Measurements from ENCODE around the gene TIGD3. TPM values are rescaled to one million over a fixed set of nuclear protein-coding genes. Genes with fewer than 3 reads are reported as not detected.
"Not testable (repeated sequence)": the region's sequence is repeated elsewhere in the genome, so short reads cannot be mapped to it uniquely, and the experiment has no call there.

TIGD3 gene
- total and polyA plus RNA-seq, 2 of the 13 experiments (the other 11 are each of a cell fraction or from before 2014, with no cell fraction given), result 0.49 to 4.9 TPM

- peak overlapping the region; percentile 74; the same call in 1 of the 2 replicates for H3K4me2 ChIP-seq (ENCODE audit: low read depth, low read length)
- 61% methylated on average over 7 of the region's 7 CpGs for WGBS (ENCODE audit: low lambda C conversion rate)
- no peak for FAIRE-seq
- 0 out of 6 replicates have a peak overlapping the region, but pooled peaks of 1 of the 3 experiments have one; percentile 41 for H3K4me3 ChIP-seq (replicated peaks in 1 of 3; ENCODE audit: insufficient read depth in 1 of 3, low read depth in 2 of 3, low read length in 3 of 3)
- no peaks in the 10 kb centered on the region; a peak in 1 of 5 replicates for H3K27me3 ChIP-seq (ENCODE audit: control insufficient read depth in 1 of 2, insufficient read depth in 2 of 2, low read length in 2 of 2)
- H3K9me3 ChIP-seq (ENCODE audit: low read length), result no peaks in the 10 kb centered on the region
- DNase-seq (ENCODE audit: low spot score), result no peak
- ATAC-seq, result no peak
- TF ChIP-seq SP2 (CRISPR knock-in tag; IDR thresholded peaks at IDR 0.05) (no peak), ZNF121 (CRISPR knock-in tag; IDR thresholded peaks at IDR 0.05) (peak; percentile 42), YY1 (IDR thresholded peaks at IDR 0.05; ENCODE audit: insufficient read depth, insufficient replicate concordance, low read depth, low read length) (no peak)
- no peak overlapping the region for H3K27ac ChIP-seq (ENCODE audit: extremely low read length, insufficient read depth, low read length)
- in situ Hi-C loops (cut with HindIII; ENCODE audit: extremely low pct_ligation_motif_present, low pct_unique_long_range_greater_than_20kb) (no loop called here), intact Hi-C loops (cut with micrococcal nuclease; ENCODE audit: unreplicated experiment) (loop anchor here (1.0 kb wide), 2 partner anchors 15 to 55 kb away; no protein-coding TSS in a partner anchor)
- BruUV-seq (replicated peaks), result no TSS peak
- H4K20me1 ChIP-seq (ENCODE audit: insufficient read depth, low read length), result no peaks in the 10 kb centered on the region
- no peaks in the 10 kb centered on the region for H3K36me3 ChIP-seq (replicated peaks in 1 of 2; ENCODE audit: control insufficient read depth in 1 of 2, insufficient read depth in 2 of 2, low read length in 2 of 2)
- POLR2A ChIA-PET, result interaction anchor here (0.6 to 7.3 kb wide), 8 partner anchors 10 to 170 kb away, joined by 3 to 87 read pairs (median 4); partner anchors contain the start of genes CDC42EP2 and POLA2
- CTCF ChIA-PET (ENCODE audit: low intra/inter-chr PET ratio, low total read pairs), result interaction anchor here (1.0 to 2.6 kb wide), 3 partner anchors 14 to 56 kb away, joined by 3 to 53 read pairs (median 10); partner anchors contain the start of gene CDC42EP2
- H3K79me2 ChIP-seq (ENCODE audit: insufficient read depth, low read length), result peaks cover 19% of the 10 kb centered on the region
- H3K9ac ChIP-seq (ENCODE audit: insufficient read depth, low read depth, low read length), result no peak overlapping the region
- H3K4me1 ChIP-seq (ENCODE audit: insufficient read depth, low read length), result peaks cover 25% of the 10 kb centered on the region
- H2AFZ ChIP-seq (ENCODE audit: low read length), result no peak overlapping the region
These were observed 24.0 kb upstream of the TIGD3 start for GRCh38 chr11:65330544-65330943.

GRCh38 chr11:65332591-65332990 lies 22.0 kb upstream of the TIGD3 start:
- H2AFZ ChIP-seq (ENCODE audit: low read length); intact Hi-C loops (cut with micrococcal nuclease; ENCODE audit: unreplicated experiment); DNase-seq (ENCODE audit: low spot score); in situ Hi-C loops (cut with HindIII; ENCODE audit: extremely low pct_ligation_motif_present, low pct_unique_long_range_greater_than_20kb); H3K36me3 ChIP-seq (replicated peaks in 1 of 2; ENCODE audit: control insufficient read depth in 1 of 2, insufficient read depth in 2 of 2, low read length in 2 of 2); H3K27ac ChIP-seq (ENCODE audit: extremely low read length, insufficient read depth, low read length); H3K27me3 ChIP-seq (ENCODE audit: control insufficient read depth in 1 of 2, insufficient read depth in 2 of 2, low read length in 2 of 2); H3K4me2 ChIP-seq (ENCODE audit: low read depth, low read length); H4K20me1 ChIP-seq (ENCODE audit: insufficient read depth, low read length); FAIRE-seq; ATAC-seq; BruUV-seq (replicated peaks); H3K4me3 ChIP-seq (replicated peaks in 1 of 3; ENCODE audit: insufficient read depth in 1 of 3, low read depth in 2 of 3, low read length in 3 of 3); H3K9ac ChIP-seq (ENCODE audit: insufficient read depth, low read depth, low read length); H3K9me3 ChIP-seq (ENCODE audit: low read length): not testable (repeated sequence)
- Histone ChIP-seq H3K79me2 (ENCODE audit: insufficient read depth, low read length) (peaks cover 28% of the 10 kb centered on the region), H3K4me1 (ENCODE audit: insufficient read depth, low read length) (peaks cover 29% of the 10 kb centered on the region)
- 80% methylated on average over 9 of the region's 9 CpGs for WGBS (ENCODE audit: low lambda C conversion rate)
- TF ChIP-seq ZNF121 (CRISPR knock-in tag; IDR thresholded peaks at IDR 0.05), result 0 out of 2 replicates have a peak, but pooled peaks have one; percentile 13
- POLR2A ChIA-PET, result interaction anchor here (1.0 to 7.3 kb wide), 19 partner anchors 10 to 222 kb away, joined by 3 to 87 read pairs (median 5); partner anchors contain the start of genes CDC42EP2, MALAT1, POLA2 and TM7SF2
- CTCF ChIA-PET (ENCODE audit: low intra/inter-chr PET ratio, low total read pairs), result interaction anchor here (1.6 kb wide), 1 partner anchor 58 kb away, joined by 4 read pairs; no protein-coding TSS in a partner anchor
